Transverse colon (tissue), 4 donors: ENCODE measurements around the gene RAMP3.

Source experiments
- CTCF ChIP-seq, 5 experiments: fragments of 200-600 bp in 3 of 5; fragments of 450-650 bp in 2 of 5; sonication (generic) in 3 of 5; IDR thresholded peaks; 1 replicate in 2 of 5; 2 replicates in 3 of 5; pipeline ENCODE4 v1.5.1; 2016 to 2017; ENCODE audit warnings: antibody characterized with exemption in 5 of 5, inconsistent platforms in 3 of 5, mild to moderate bottlenecking in 2 of 5, moderate library complexity in 1 of 5
- EP300 ChIP-seq: sonication (generic); formaldehyde crosslinking; IDR thresholded peaks from one replicate; pipeline ENCODE4 v1.6.1; 2017; ENCODE audit warnings: antibody characterized with exemption, low read depth
- POLR2A ChIP-seq: fragments of 450-650 bp; IDR thresholded peaks from one replicate; pipeline ENCODE4 v1.6.1; 2016; ENCODE audit warnings: antibody characterized with exemption, mild to moderate bottlenecking, moderate library complexity
- POLR2AphosphoS5 ChIP-seq, 3 donors: sonication (generic); formaldehyde crosslinking; IDR thresholded peaks; one replicate each; pipeline ENCODE4 v1.6.1; 2016; ENCODE audit warnings: antibody characterized with exemption in 3 of 3

GRCh38 chr7:45140827-45141226 lies 16.8 kb upstream of the RAMP3 start:
- TF ChIP-seq POLR2AphosphoS5 (IDR thresholded peaks at IDR 0.05) (no peak), CTCF (IDR thresholded peaks at IDR 0.05) (no peak), POLR2A (no peak), EP300 (no peak)
